HCT116 (cell line): ENCODE measurements around the gene KPNA4.

Experiments used
- CEBPB ChIP-seq: IDR thresholded peaks from 2 replicates; pipeline ENCODE4 v1.6.1; 2012; ENCODE audit warnings: low read depth
- EZH2phosphoT487 ChIP-seq: fragments of 200-600 bp; IDR thresholded peaks from 2 replicates; pipeline ENCODE4 v1.6.1; 2018; ENCODE audit warnings: antibody characterized with exemption, borderline replicate concordance
- JUND ChIP-seq: IDR thresholded peaks from 2 replicates; pipeline ENCODE4 v1.6.1; 2012
- POLR2A ChIP-seq: IDR thresholded peaks from 2 replicates; pipeline ENCODE4 v1.7.0; 2011; ENCODE audit warnings: borderline replicate concordance; ENCODE audit not compliant: insufficient read depth, insufficient read length; ENCODE audit errors: extremely low read depth
- POLR2AphosphoS5 ChIP-seq: IDR thresholded peaks from 2 replicates; pipeline ENCODE4 v1.6.1; 2011; ENCODE audit warnings: mild to moderate bottlenecking, low read depth, low read length, moderate library complexity
- SRF ChIP-seq: IDR thresholded peaks from 2 replicates; pipeline ENCODE4 v1.6.1; 2012; ENCODE audit warnings: low read depth
- TCF7L2 ChIP-seq: IDR thresholded peaks from 2 replicates; pipeline ENCODE4 v1.7.0; 2011; ENCODE audit warnings: borderline replicate concordance, inconsistent platforms; ENCODE audit not compliant: insufficient read depth, insufficient read length; ENCODE audit errors: extremely low read depth
- TF ChIP-seq, protein P1 (sequence below), 3 experiments: fragments of 200-600 bp in 1 of 3; sonication (generic) in 1 of 3; IDR thresholded peaks in 2 of 3; conservative IDR thresholded peaks in 1 of 3; 2 replicates each; pipeline ENCODE4 v1.5.1; 2012 to 2017; ENCODE audit warnings: low read depth in 2 of 3, low read length in 2 of 3, antibody characterized with exemption in 1 of 3, borderline replicate concordance in 1 of 3, control low read depth in 1 of 3, mild to moderate bottlenecking in 1 of 3, mixed read lengths in 1 of 3, mixed run types in 1 of 3, moderate library complexity in 1 of 3; ENCODE audit not compliant: insufficient read depth in 1 of 3
- TF ChIP-seq, protein P2 (sequence below): IDR thresholded peaks from 2 replicates; pipeline ENCODE4 v1.6.1; 2012
- TF ChIP-seq, protein P3 (sequence below): IDR thresholded peaks from 2 replicates; pipeline ENCODE4 v1.6.1; 2011; ENCODE audit warnings: mild to moderate bottlenecking, low read length, moderate library complexity; ENCODE audit not compliant: insufficient replicate concordance; ENCODE audit errors: extremely low read depth
- TF ChIP-seq, protein P4 (sequence below): IDR thresholded peaks from 2 replicates; pipeline ENCODE4 v1.6.1; 2012; ENCODE audit warnings: low read depth

DNA sequence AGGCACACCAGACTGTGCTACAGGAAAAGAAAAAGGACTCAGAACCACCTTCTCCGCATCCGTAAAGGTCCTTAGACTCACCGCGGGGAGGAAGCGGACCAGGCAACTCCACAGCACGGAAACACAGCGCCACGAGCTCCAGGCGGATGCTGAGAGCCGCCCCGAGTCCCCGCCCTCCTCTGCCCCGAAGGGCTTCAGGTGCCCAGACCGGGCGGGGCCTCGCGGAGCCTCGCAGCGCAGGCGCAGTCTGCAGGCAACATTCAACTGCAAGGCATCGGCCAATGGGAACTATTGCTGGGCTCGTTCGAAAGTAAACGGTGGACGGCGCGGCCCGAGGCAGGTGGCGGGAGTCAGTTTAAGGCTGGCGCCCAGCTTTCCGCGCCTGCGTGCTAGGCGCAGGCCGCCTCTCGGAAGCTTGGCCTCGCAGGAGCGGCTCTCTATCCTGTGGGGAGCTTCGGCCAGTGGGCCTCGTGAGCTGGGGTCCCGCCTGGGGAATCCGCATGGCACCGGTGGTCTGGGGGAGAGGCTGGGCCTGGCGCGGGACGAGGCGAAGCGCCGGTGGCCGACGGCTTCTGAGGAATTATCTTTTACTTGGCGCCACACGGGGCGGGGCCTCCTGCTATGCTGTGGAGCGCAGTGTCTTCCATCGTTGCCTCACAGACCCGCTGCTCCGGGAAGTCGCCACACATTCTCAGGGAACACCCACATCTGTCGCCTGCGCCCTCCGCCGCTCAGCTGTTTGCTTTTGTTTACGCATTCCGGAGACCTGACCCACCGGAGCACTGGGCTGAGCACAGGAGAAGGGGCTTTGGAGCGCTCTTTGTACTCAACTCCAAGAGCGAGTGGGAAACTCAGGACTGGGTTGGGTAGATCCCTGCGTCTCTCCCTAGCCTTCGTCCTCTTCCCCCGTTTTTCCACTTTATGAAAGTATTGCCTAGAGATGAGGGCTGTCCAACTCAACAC is 115.5 kb downstream of the KPNA4 start, which contains the start of gene TRIM59:
- TF ChIP-seq EZH2phosphoT487 (no peak), JUND (no peak), CEBPB (no peak), POLR2AphosphoS5 (peak; percentile 95), SRF (no peak), POLR2A (peak; percentile 75), TCF7L2 (no peak)
- TF ChIP-seq, protein P1, sequence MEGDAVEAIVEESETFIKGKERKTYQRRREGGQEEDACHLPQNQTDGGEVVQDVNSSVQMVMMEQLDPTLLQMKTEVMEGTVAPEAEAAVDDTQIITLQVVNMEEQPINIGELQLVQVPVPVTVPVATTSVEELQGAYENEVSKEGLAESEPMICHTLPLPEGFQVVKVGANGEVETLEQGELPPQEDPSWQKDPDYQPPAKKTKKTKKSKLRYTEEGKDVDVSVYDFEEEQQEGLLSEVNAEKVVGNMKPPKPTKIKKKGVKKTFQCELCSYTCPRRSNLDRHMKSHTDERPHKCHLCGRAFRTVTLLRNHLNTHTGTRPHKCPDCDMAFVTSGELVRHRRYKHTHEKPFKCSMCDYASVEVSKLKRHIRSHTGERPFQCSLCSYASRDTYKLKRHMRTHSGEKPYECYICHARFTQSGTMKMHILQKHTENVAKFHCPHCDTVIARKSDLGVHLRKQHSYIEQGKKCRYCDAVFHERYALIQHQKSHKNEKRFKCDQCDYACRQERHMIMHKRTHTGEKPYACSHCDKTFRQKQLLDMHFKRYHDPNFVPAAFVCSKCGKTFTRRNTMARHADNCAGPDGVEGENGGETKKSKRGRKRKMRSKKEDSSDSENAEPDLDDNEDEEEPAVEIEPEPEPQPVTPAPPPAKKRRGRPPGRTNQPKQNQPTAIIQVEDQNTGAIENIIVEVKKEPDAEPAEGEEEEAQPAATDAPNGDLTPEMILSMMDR (IDR thresholded peaks at IDR 0.05 in 2 of 3, conservative IDR thresholded peaks at IDR 0.05 in 1 of 3; ENCODE audit: borderline replicate concordance in 1 of 3, insufficient read depth in 1 of 3, low read depth in 2 of 3, low read length in 2 of 3): no peak
- TF ChIP-seq, protein P2, sequence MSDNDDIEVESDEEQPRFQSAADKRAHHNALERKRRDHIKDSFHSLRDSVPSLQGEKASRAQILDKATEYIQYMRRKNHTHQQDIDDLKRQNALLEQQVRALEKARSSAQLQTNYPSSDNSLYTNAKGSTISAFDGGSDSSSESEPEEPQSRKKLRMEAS: peak; percentile 100
- TF ChIP-seq, protein P3, sequence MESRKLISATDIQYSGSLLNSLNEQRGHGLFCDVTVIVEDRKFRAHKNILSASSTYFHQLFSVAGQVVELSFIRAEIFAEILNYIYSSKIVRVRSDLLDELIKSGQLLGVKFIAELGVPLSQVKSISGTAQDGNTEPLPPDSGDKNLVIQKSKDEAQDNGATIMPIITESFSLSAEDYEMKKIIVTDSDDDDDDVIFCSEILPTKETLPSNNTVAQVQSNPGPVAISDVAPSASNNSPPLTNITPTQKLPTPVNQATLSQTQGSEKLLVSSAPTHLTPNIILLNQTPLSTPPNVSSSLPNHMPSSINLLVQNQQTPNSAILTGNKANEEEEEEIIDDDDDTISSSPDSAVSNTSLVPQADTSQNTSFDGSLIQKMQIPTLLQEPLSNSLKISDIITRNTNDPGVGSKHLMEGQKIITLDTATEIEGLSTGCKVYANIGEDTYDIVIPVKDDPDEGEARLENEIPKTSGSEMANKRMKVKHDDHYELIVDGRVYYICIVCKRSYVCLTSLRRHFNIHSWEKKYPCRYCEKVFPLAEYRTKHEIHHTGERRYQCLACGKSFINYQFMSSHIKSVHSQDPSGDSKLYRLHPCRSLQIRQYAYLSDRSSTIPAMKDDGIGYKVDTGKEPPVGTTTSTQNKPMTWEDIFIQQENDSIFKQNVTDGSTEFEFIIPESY: peak; percentile 18
- TF ChIP-seq, protein P4, sequence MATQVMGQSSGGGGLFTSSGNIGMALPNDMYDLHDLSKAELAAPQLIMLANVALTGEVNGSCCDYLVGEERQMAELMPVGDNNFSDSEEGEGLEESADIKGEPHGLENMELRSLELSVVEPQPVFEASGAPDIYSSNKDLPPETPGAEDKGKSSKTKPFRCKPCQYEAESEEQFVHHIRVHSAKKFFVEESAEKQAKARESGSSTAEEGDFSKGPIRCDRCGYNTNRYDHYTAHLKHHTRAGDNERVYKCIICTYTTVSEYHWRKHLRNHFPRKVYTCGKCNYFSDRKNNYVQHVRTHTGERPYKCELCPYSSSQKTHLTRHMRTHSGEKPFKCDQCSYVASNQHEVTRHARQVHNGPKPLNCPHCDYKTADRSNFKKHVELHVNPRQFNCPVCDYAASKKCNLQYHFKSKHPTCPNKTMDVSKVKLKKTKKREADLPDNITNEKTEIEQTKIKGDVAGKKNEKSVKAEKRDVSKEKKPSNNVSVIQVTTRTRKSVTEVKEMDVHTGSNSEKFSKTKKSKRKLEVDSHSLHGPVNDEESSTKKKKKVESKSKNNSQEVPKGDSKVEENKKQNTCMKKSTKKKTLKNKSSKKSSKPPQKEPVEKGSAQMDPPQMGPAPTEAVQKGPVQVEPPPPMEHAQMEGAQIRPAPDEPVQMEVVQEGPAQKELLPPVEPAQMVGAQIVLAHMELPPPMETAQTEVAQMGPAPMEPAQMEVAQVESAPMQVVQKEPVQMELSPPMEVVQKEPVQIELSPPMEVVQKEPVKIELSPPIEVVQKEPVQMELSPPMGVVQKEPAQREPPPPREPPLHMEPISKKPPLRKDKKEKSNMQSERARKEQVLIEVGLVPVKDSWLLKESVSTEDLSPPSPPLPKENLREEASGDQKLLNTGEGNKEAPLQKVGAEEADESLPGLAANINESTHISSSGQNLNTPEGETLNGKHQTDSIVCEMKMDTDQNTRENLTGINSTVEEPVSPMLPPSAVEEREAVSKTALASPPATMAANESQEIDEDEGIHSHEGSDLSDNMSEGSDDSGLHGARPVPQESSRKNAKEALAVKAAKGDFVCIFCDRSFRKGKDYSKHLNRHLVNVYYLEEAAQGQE: no peak
